NT2/D1 (cell line): ENCODE results near the gene FARS2.

Experiments
- SUZ12 ChIP-seq: IDR thresholded peaks from 2 replicates; pipeline ENCODE4 v1.6.1; 2011; ENCODE audit not compliant: insufficient read length, insufficient read depth; ENCODE audit errors: extremely low read depth
- YY1 ChIP-seq: IDR thresholded peaks from 2 replicates; pipeline ENCODE4 v1.6.1; 2011; ENCODE audit not compliant: insufficient read length, insufficient read depth
- ZNF274 ChIP-seq: IDR thresholded peaks from 2 replicates; pipeline ENCODE4 v1.6.1; 2011; ENCODE audit warnings: mild to moderate bottlenecking, low read depth, low read length

- TF ChIP-seq YY1 (no peak), ZNF274 (no peak), SUZ12 (no peak)
Observed at GRCh38 chr6:5518936-5519491, 257.7 kb downstream of the FARS2 start.
